ENCODE measurements around the gene CHD2. TPM values are rescaled to one million over a fixed set of nuclear protein-coding genes. Genes with fewer than 3 reads are reported as not detected.

The CHD2 gene
- total RNA-seq, 1 donor from 2014 or later, result 59.7 TPM

- no peak for TF ChIP-seq CTCF (IDR thresholded peaks at IDR 0.05)
- no peaks in the 10 kb centered on the region for H3K27me3 Mint-ChIP-seq (ENCODE audit: low read depth)
- H3K4me3 Mint-ChIP-seq (ENCODE audit: unreplicated experiment), result no peak overlapping the region
- H3K36me3 Mint-ChIP-seq (ENCODE audit: low read depth), result peaks cover 29% of the 10 kb centered on the region
- no peaks in the 10 kb centered on the region for H3K9me3 Mint-ChIP-seq (ENCODE audit: low read depth)
- no peak for DNase-seq (ENCODE audit: low spot score)
- H3K4me1 Mint-ChIP-seq (ENCODE audit: low read depth), result no peaks in the 10 kb centered on the region
- H3K27ac Mint-ChIP-seq (ENCODE audit: unreplicated experiment), result no peak overlapping the region
These were observed 84.0 kb downstream of the CHD2 start for GRCh38 chr15:92984161-92984560.

- no peak for DNase-seq (ENCODE audit: low spot score)
- no peak for TF ChIP-seq CTCF (IDR thresholded peaks at IDR 0.05)
- Mint-ChIP-seq H3K27me3 (ENCODE audit: low read depth) (no peaks in the 10 kb centered on the region), H3K27ac (ENCODE audit: unreplicated experiment) (no peak overlapping the region), H3K36me3 (ENCODE audit: low read depth) (peaks cover 40% of the 10 kb centered on the region), H3K9me3 (ENCODE audit: low read depth) (no peaks in the 10 kb centered on the region), H3K4me3 (ENCODE audit: unreplicated experiment) (no peak overlapping the region), H3K4me1 (ENCODE audit: low read depth) (peaks cover 3% of the 10 kb centered on the region)
These were observed 89.3 kb downstream of the CHD2 start for GRCh38 chr15:92989470-92989869.

GRCh38 chr15:92990031-92990430 is 89.9 kb downstream of the CHD2 start:
- H3K4me3 Mint-ChIP-seq (ENCODE audit: unreplicated experiment), result no peak overlapping the region
- H3K27me3 Mint-ChIP-seq (ENCODE audit: low read depth), result no peaks in the 10 kb centered on the region
- peaks cover 3% of the 10 kb centered on the region for H3K4me1 Mint-ChIP-seq (ENCODE audit: low read depth)
- DNase-seq (ENCODE audit: low spot score), result no peak
- TF ChIP-seq CTCF (IDR thresholded peaks at IDR 0.05), result no peak
- H3K9me3 Mint-ChIP-seq (ENCODE audit: low read depth), result no peaks in the 10 kb centered on the region
- H3K27ac Mint-ChIP-seq (ENCODE audit: unreplicated experiment), result no peak overlapping the region
- peaks cover 42% of the 10 kb centered on the region for H3K36me3 Mint-ChIP-seq (ENCODE audit: low read depth)

- Mint-ChIP-seq H3K27me3 (ENCODE audit: low read depth) (no peaks in the 10 kb centered on the region), H3K4me1 (ENCODE audit: low read depth) (peaks cover 3% of the 10 kb centered on the region), H3K9me3 (ENCODE audit: low read depth) (no peaks in the 10 kb centered on the region), H3K36me3 (ENCODE audit: low read depth) (peaks cover 51% of the 10 kb centered on the region), H3K27ac (ENCODE audit: unreplicated experiment) (no peak overlapping the region), H3K4me3 (ENCODE audit: unreplicated experiment) (no peak overlapping the region)
- DNase-seq (ENCODE audit: low spot score), result no peak
- TF ChIP-seq CTCF (IDR thresholded peaks at IDR 0.05), result no peak
These were observed 92.6 kb downstream of the CHD2 start for GRCh38 chr15:92992720-92993119.

GRCh38 chr15:92997821-92998220 is 97.7 kb downstream of the CHD2 start:
- Mint-ChIP-seq H3K4me3 (ENCODE audit: unreplicated experiment) (no peak overlapping the region), H3K36me3 (ENCODE audit: low read depth) (peaks cover 62% of the 10 kb centered on the region), H3K9me3 (ENCODE audit: low read depth) (no peaks in the 10 kb centered on the region), H3K27me3 (ENCODE audit: low read depth) (no peaks in the 10 kb centered on the region), H3K4me1 (ENCODE audit: low read depth) (no peaks in the 10 kb centered on the region), H3K27ac (ENCODE audit: unreplicated experiment) (no peak overlapping the region)
- no peak for TF ChIP-seq CTCF (IDR thresholded peaks at IDR 0.05)
- no peak for DNase-seq (ENCODE audit: low spot score)
